Stimulated activated CD8-positive, alpha-beta memory T cell treated with anti-CD3 and anti-CD28 coated beads, Interleukin-4, amount 100 ng/mL, for 24 hours (primary cell): Measurements from ENCODE around the gene RGS14.

Experiments
- DNase-seq: peaks from one replicate; pipeline ENCODE4 v3.0.0-alpha.2; 2020; ENCODE audit warnings: low read depth

RGS14 gene, protein sequence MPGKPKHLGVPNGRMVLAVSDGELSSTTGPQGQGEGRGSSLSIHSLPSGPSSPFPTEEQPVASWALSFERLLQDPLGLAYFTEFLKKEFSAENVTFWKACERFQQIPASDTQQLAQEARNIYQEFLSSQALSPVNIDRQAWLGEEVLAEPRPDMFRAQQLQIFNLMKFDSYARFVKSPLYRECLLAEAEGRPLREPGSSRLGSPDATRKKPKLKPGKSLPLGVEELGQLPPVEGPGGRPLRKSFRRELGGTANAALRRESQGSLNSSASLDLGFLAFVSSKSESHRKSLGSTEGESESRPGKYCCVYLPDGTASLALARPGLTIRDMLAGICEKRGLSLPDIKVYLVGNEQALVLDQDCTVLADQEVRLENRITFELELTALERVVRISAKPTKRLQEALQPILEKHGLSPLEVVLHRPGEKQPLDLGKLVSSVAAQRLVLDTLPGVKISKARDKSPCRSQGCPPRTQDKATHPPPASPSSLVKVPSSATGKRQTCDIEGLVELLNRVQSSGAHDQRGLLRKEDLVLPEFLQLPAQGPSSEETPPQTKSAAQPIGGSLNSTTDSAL

DNA sequence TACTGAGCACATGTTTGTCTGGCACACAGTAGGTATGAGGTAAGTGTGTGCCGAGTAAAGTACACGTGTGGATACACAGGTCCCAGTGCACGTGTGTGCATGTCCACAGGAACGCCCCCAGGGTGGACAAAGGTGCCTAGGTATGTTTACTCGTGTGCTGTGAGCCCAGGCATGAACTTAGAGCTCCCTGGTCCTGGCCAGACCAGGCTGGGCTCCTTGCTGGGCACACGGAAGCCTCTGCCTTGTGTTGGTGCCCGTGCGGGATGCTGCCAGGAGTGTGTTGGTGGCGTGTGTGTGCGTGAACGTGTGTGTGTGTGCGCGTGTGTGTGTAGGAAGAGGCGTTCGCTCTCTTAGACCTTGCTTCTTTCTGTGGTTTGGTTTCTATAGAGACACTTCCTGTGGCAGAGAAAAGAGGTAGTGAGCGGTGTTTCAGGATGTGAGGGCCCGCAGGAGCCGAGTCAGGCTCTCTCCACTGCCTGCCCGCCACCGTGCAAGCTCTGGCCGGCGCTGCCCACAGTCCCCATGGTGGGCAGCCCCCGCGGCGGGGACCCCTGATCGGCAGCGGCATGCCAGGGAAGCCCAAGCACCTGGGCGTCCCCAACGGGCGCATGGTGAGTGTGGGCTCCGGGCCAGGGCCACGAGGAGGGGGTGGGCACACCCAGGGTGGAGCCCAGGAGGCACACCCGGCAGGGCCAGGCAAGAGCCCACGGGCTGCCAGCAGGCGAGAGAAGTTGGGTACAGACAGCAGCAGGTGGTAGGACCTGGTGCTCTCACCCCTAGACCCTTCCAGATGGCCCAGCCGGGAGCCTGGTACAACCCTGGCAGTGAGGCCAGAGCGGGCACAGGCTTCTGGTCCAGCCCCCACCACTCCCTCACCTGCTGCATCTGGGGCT, at the start of gene RGS14:
Gene RGS14, plus strand, starts transcription at position 466 of the 893 bp plus-strand sequence. Its CDS starts 101 bp downstream, at position 567.
- peak; percentile 47 for DNase-seq

DNA sequence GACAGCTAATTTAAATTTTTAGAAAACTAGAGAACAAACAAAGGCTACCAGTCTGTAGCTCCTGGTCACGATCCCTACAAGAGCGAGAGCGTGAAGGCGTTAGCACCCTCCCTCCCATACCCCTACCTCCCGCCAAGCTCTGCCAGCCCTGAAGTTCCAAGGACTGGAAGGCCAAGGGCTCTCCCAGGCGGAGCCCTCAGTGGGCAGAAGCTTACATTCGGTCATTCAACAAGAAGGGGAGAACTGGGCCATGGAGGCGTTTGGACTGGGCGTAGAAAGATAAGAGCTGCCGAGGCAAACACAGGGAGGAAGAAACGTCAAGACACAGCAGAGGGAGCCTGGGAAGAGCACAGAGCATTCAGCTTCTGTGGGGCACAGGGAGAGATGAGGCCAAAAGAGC, 49.0 kb upstream of the RGS14 start:
- no peak for DNase-seq

DNA sequence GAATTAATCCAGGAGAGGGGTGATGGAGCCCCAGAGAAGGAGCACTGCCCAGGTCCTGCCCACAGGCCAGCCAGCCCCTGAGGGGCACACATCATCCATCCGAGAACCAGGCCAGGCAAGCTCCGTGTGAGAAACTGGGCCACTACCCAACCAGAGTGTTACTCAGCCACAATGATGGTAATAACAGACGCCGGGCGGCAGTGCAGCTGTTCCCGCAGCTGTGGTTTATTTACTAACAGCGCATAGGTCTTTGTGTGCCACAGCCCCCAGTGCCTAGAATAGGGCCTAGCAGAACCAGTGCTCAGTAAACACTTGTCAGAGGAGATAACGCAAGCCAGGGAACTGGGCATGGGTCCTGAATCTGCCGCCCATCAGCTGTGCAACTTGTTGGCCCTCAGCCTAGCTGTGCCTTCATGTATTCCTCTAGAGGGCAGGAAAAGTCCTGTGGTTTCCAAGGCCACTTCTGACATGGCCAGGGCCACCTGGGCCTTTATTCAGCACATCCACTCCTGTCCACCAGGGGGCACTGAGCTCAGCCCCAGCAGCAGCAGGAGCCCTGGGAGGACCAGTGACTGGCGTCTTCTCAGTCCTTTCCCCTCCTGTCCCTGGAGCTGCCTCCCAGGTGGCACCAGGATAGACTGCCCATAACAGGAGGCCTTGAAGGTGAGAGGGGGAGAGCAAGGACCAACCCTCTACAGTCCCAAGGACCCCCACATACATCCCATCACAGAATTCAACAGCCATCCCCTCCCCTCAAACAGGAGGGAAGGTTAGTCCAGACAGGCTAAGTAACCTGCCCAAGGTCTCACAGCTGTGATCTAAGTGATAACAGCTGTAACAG, 48.2 kb upstream of the RGS14 start:
- DNase-seq = peak; percentile 48

DNA sequence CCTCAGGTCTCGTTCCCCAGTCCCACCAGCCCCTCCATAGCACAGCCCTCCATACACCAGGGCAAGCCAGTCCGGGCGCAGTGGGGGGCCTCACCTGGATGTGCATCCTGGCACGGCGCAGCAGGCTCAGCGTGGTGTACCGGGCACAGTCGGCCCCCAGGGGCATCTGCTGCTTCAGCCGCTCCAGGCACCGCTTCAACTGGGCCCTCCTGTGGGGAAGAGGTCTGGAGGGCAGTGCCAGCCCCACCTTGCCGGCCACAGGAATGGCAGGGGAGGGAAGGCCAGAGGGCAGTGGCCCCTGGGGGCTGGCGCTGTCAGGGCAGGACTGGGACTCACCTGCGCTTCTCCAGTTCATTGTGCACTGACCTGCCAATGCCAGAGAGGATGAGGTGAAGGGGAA, 47.4 kb upstream of the RGS14 start:
- no peak for DNase-seq

DNA sequence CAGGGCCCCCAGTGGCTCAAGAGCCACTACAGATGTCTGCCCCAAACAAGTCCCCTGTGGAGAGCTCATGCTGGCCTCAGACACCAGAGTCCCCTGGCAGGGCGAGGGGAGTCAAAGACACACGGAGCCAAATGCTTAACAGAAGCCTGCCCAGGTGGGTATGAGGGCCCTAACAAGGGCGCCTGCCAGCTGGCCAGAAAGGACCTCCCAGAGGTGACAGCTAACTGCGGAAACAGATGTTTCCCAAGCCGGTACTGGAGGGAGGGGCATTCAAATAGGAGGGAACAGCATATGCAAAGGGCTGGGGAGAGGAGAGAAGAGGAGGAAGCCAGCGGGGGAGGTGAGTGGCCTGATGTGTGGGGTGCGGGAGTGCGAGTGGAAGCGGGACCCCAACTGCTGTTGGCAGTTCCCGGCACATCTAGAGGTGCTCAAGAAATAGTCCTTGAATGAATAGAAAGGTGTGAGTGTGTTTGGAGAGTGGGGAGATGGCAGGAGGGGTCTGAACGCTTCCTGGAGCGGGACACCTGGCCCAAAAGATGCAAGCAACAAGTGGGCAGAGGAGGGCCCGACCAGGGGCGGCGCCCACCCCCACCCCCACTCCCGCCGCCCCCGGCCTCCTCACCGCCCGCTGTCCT, 46.9 kb upstream of the RGS14 start:
- DNase-seq = no peak

DNA sequence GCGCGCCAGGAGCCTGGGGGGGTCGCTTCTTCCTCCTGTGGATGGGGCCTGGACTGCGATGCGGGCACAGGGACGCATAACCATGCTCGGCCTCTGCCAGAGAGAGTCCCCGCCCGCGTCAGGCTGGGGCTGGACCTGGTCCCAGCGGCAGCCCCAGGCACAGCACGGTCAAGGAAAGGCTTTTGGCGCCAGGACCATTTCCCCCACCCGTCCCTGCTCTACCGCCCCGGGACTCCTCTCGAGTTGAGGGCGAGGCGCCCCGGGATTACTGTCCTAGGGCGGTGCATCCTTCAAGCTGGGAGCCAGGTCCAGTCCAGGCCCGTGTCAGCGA, 46.4 kb upstream of the RGS14 start:
- DNase-seq = no peak

DNA sequence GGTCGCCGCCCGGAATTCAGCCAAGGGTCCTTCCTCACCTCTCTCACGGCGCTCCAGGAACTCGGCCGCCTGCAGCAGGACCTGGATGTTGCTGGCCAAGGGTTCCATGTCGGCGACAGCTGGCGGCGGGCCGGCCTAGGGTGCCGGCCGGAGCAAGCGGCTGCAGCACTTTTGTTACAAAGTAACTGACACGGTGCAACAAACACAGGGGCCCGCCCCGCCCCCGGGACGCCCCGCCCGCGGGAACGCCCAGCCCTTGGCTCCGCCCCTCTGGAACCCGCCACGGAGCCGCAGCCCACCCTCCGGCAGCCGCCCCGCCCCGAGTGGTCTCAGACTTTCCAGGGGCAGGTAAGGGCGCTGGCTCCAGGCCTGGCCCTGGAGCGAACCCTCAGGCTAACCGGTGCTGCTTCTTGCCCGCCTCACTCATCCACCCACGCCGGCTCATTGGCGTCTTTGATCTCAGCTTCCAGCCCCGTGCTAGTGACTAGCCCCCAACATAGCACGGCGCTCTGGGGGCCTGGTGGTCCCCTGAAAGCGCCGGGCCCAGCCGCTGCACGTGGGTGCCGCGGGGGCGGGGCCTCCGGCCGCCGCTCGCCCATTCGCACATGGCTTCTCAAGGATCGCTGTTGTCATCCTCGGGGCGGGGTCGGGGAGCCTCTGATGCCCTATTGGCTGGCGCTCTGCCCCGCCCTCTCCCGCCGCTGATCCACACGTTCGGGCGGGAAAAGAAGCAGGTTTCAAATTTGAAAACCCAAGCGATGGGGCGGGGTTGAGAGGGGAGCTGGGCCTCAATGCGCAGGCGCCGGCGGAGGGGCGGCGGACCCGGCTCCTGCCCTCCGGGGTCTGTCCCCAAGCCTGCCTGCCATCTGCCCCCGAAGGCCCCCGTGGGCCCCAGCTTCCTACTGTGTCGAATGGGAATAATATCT, 45.7 kb upstream of the RGS14 start, which contains the start of gene MXD3:
Gene MXD3, minus strand, starts transcription at position 176 of the 926 bp plus-strand sequence. Its CDS starts 68 bp downstream, at position 108.
- DNase-seq = peak; percentile 95

DNA sequence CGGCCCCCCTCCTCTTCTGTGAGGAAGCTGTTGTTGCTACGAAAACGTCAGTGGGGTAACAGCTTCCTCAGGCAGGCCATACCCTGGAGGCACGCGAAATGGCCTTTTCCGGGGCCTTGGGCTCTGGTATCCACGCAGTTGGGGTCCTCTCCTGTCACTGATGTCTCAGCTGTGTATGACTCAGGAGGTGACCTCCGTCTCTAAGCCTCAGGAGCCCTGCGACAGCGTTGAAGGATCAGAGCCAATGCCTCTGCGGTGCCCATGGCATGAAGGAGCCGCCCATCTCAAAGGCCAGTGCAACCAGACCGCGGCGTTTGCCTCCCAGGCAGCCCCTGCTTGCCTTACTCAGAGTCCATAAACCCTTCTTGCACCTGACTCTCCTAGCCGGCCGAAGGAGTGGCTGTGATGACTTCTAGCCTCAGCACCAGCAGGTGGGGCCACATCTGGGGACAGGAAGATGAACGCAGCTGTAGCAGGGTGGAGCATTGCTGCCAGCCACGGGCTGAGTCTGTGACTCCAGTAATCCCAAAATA, 45.0 kb upstream of the RGS14 start:
- DNase-seq = no peak

DNA sequence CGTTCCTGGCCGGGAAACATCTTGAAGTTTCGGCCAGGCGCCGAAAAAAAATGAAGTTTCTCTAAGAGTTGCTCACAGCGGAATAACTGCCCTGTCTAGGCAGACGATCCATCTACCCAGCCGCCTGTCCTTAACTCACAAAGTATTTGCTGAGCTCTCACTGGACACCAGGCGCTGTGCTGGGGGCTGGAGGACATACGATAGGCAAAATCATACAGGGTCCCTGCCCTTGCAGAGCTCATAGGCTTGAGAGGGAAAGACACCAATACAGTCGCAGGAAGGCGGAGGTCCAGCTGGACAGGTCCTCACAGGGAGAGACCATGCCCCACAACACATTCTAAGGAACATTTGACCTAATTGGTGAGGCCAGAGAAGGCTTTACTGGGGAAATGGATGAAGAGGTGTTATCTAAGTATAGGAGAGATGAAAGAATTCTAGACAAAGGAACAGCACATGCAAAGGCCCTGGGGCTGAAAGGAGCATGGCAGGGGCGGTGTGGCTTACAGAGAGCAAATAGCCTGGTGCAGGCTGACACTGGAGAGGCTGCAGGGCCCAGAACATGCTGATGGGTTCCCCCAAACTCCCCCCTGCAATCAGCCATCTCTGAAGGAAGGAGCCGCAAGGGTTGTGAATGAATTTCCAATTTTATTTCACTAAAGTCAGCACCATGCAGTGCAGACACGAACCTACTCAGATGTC, 44.0 kb upstream of the RGS14 start:
- no peak for DNase-seq

DNA sequence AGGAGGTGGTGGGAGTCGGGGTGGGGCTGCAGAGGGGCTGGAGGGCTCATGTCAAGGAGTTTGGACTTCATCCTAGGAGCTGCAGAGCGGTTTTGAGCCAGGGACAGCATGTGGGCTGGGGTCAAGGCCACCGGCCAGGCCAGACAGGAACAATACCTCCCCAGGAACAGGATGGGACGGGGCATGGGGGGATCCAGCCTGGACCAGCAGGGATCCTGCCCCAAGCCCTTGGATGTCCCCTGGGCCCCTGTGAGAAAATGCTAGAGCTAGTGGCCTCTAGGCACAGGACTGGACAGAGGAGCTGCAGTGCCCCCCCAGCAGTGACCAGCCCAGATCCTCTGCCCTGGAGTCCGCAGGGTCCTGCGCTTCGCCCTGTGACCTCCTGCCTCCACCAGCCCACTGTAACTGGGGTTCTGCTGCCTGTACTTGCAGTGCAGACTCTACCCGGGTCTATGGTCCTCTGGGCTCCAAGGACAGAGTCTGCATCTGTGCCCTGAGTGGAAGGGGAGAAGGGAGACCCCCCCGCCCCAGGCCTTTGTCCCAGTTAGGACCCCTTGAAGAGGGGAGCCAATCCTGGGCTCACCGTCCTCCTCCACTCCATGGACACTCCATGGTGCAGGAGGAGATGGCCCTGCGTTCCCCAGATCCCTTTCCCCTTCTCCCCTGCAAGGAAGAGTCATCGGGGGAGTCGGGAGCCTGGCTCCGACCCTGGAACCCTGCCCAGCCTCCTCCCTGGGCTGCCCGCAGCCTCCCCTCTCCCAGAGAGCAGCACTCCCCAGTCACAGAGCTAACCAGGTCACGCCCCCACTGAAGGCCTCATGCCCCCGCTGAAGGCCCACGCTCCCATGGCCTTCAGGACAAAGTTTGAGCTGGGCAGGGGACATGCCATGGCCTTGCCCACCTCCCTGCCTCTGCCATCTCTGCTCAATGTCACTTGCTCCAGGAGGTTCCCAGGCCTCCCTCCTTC, 43.1 kb upstream of the RGS14 start:
- no peak for DNase-seq

DNA sequence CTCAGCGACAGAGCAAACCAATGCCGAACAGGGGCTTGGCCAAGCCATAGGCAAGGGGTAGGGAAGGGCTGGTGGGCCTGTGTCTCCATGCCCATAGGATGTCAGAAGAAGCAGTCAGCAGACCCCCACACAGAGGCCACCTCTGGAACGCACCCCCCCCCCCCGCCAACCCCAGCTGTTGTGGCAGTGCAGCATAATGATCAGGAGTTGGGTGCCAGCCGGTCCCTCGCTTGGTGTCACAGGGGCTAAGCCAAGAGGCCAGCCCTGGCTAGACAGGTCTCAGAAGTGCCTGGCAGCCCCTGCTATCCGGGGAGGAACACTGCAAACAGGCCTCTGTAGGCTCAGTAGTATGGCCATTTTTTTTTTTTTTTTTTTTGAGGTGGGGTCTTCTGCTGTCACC, 42.3 kb upstream of the RGS14 start:
- DNase-seq = no peak

DNA sequence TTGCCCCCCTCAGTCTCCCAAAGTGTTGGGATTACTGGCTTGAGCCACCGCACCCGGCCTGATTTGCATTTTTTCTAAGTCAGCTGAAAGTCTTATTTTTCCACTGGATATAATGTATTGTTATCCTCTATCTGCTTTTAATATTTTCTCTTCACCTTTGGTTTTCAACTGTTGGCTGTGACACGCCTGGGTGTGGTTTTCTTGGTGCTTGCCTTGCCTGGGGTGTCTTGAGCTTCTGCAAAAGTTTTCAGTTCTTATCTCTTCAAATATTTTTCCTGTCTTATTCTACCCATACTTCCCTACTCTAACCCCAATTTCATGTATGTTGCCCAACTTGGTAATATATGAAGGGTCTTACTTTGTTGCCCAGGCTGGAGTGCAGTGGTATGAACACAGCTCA, 41.7 kb upstream of the RGS14 start:
- no peak for DNase-seq

DNA sequence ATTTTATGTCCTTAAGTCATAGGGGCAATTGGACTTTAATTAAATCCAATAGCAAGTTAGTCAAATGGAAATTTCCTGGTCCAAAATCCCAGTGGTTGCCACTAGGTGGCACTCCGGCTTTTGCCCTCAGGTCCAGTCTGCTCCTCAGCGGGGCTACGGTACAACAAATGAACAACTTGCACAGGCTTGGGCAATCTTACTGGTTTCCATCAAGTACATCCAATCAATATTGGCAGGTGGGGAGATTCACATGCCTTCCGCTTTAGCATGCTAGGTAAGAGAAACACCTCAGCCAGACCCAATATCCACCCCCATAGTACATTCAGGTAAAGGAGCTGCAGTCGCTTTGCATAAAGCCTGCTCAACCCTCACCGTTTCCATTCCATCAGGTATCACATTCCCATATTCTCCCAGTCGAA, 39.8 kb upstream of the RGS14 start:
- peak; percentile 67 for DNase-seq

DNA sequence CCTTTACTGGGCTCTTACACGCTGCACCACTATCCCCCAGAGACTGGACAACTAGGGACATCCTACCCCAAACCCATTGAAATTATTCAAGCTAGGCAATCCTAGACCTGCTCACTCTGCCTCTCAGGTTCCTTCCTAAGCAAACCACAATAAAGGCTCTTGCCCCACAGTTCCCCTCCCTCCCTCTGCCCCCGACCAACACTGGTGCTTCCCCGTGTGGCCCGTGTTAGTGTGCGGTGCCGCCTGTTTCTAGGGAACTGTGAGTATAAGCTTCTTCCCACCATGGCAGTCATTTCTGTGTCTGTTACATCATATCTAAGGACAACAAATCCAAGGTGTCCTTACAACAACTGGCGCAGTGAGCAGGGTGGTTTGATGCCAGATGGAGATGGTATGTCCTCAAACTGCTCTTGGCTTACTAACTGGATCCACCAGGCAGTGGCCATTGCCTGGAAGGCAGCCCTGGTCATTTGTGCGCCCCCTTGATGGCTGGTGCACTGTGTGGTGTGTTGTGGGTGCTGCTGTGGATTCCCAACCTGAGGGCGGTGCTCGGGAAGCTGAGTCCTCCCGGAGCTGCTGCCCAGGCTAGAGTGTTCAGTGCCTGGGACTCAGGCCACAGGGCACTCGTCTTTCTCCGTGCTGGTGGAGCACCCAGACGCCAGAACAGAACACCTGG, 37.7 kb upstream of the RGS14 start:
- DNase-seq = no peak

DNA sequence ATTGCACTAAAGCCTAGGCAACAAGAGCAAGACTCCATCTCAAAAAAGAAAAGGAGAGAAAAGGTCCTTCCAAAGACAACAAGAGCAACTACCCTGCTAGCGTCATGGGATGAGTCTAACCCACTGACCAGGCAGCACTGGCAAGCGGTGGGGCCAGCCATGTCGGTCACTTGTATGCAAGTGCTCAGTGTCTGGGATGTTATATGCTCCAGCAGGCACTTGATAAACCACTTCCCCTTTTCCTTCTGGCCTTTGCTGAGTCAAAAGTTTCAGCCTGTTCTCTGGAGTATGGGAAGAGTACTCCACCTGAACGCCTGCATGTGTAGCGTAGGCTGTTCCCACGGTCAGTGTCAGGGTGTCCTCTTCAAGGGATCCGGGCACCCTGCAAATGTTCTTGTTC, 36.8 kb upstream of the RGS14 start:
- DNase-seq = no peak

DNA sequence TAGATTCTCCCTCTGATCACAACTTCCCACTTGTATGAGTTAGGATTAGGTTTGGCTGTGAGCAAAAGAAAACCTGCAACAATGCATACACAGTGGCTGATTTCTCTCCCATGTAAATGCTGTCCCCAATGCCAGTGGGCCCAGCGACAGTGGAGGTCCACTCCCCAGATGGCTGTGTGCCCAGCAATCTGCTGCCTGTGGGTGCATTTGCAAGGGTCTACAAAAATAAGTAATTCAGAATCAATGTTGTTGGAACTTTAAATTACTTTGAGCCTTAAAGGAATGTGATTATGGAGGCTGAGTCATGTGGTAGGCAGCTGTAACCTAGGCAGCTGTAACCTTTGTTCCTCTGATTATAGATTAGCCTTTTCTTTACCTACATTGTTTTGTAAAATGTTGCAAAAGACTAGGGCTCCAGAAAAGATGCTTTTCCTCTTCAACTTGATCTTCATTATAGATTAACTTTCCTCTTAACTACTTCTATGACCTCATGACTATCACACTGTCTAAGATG, 31.8 kb upstream of the RGS14 start:
- no peak for DNase-seq
